Activated CD8-positive, alpha-beta memory T cell treated with anti-CD3 and anti-CD28 coated beads for 4 hours (primary cell): ENCODE data around the gene GRM7.

ENCODE experiments used
- DNase-seq, 2 donors: peaks; one replicate each; pipeline ENCODE4 v3.0.0-alpha.2; 2020; ENCODE audit warnings: low read depth in 2 of 2

The GRM7 gene

DNA sequence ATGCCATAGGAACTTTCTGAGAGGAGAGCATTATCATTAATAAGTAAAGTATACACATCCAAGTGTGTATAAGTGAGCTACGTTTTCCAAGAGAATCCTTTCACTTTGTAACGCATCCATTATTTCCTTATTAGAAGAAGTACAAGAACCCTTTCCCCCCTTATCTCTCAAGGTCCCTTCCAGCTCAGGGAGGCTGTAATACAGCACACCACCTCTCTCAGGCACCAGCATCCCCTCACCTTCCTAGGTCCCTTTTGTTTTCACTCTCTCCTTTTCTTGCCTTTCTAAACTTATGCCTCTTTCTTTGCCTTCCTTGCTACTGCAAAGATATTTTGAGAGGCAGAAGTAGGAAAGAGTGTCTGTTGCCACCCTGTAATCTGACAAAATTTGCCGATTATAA lies 446.0 kb downstream of the GRM7 start:
- DNase-seq, result no peak

DNA sequence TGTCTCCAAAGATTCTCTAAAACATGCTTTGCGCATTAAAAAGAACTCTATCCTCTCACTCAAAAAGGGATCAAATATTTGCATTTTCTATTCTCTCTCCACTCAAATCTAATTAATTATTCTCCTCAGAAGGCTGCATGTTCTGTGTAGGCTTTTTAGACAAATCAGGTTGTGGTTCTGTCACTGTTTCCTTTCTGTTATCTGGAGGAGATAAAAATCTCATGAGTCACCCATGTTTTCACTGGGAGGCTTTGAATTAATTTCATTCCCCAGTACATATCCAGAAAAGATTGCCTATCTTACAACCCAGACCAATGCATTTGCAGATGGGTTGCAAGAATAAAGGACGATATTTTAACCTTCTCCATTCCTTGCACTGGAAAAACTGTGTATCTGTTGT lies 446.5 kb downstream of the GRM7 start:
- DNase-seq, result no peak

DNA sequence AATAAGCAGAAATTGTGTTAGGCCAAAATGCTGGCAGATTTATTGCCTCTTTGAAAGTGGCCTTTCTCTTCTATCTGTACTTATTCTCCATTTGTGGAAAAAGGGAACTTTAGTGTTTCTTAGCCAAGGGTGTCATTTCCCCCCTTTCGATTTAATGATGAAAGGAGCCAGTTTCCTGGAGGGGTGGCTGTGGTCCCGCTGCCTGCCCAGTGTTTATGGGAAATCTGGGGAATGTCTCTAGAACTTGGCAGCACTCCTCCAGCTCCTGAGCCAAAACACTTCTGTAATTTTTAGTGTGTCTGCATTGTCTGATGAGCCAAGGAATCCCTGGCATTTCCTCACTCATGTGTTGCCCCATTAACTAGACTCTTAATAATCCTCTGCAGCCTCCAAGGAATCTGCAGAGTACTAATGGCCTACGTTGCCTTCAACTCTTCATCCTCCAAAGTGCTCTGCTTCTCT lies 448.8 kb downstream of the GRM7 start:
- DNase-seq, result no peak

DNA sequence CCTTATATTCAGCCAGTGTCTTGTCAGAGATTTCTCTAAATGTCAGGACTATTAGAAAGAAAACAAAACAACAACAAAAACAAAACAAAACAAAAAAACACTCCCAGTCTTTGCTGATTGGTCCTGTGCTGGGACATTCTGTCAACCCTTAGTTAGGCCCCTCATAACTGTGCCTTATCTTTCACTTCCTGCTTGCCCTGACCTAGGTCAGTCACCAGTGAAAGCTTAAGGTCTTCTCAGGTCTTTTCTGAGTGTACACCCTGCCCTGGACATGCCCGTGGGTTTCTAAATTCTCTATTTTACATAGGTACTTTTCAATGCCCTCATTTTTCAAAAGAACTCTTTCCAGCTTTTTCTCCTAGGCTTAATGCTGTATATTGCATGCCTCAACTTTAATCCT lies 454.1 kb downstream of the GRM7 start:
- DNase-seq, result no peak

DNA sequence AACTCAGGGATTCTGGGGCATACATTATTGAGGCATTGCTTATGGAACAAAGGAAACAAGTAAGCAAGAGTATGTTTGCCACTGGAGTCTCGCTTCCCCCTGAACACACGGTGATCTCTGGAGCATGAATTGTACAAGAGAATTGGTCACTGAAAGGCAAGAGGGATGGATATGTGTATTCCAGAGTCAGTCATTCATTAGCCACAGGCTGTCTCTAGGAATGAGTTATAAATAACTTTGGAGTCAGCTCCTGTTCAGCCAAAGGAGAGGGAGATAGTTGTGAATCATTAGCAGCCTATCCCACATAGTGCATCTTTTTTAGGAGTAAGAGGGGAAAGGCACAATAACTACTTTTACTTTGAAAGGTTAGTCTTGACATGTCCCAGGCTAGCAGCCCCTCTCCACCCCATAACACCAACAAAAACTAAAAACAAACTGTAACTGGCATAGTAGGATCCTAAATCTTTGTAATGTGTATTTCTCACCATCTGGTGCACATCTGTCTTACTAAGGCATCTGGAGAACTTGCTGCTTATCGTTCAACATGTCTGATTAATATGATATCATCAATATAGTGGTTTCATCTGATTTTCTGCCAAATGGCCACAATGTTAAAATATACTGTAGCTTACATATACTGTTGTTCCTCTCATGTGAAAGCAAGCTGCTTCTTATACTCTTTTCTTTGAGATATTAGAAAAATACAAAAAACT lies 462.2 kb downstream of the GRM7 start:
- DNase-seq, result no peak

DNA sequence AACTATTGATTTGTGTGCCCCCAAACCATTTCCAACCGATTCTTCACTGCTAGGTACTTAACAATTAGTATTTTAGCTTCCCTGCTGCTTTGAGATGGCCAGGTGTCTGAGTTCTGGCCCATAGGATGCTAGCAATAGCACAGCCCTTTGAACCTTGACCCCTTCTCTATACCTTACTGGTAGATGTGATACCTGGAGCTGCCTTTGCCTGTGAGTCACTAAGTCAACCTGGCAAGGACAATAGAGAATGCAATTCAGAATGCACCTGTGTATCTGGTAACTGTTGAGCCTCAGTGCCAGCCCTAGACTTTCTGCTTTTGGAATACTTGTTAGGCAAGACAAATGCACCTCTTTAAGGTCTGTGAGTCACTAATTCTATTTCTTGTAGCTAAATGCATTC lies 467.4 kb downstream of the GRM7 start:
- no peak for DNase-seq

DNA sequence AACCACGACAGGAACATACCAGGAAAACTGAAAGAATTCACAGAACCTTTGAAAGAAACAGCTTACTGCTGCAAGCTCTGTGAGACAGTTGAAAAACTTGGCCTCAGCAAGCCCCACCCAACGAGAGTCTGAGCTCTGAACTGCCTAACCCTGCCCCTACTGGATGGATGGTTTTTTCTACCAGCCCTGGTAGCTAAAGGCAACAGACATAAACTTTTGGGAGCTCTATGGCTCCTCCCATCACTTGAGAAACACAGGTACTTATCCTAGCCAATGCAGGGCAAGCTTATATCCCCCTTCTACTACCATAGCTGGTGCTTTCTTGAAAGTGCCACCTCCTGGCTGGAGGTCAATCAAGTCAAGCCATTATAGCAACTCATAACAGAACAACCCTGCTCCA lies 471.8 kb downstream of the GRM7 start:
- no peak for DNase-seq

DNA sequence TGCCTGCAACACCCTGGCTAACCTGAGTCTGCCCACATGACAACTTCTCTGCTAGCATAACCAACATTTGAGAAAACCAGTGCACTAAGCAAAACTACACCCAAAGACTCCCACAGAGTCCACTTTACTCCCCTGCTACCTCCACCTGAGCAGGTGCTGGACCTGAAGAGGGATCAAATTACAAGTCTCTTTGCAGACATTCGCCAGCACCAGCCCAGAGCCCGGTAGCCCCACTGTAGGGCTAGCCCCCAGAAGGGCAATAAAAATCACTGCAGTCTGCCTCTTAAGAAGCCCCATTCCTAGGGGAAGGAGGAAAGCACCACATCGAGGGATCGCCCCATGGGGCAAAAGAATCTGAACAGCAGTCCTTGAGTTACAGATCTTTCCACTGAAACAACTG lies 472.2 kb downstream of the GRM7 start:
- DNase-seq, result no peak

DNA sequence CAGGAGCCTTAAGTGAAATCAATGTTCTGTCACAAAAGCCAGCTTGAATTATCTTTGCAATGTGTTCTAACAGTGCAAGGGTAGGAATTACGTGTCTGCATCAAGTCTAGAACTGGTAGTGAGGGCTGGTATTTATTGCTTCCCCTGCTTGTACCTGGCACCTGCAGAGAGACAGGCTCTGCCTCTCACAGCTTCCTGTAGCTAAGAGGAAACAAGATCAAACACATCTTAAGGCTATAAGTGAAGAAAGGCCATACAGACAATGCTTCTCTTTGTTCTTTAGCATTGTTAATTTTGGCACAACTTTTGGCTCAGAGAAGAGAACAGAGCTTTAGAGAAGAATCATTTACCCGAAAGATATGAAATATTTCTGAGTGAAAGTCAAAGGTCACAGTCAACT lies 479.9 kb downstream of the GRM7 start:
- DNase-seq, result no peak

DNA sequence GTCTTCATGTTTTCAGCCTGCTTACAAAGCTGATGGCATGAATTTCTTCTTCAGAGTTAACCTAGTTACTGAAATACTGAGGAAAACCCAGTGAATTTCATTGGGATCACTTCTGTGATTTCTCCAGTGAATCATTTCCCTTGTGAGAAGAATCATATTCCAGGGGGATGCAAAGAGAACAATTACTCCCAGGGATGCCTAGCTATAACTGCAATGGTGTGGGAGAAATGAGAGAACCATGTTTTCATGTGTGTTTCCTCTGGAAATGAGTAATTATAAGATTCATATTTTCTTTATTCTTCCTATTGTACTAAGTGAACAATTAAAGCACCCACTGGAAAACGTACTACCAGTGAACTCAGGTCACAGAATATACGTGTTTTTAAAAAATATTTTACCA lies 485.4 kb downstream of the GRM7 start:
- DNase-seq, result no peak

DNA sequence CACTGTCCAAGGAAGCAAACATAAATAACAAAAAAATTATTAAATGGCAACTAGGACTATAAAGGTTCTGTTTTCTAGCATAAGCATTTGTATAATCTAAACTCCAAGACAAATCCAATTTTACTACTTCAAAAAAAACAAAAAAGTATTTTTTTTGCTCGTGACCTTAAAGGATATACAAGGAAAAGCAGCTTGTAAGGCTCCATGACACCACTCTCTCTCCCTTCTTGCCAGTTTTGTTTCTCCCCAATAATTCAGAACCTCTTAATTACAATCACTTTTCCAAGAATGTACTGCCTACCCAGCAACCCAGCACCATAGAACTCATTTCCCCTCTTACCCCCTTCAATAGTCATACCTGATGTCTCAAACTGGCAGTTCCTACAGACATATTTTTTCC lies 496.2 kb downstream of the GRM7 start:
- DNase-seq, result no peak

DNA sequence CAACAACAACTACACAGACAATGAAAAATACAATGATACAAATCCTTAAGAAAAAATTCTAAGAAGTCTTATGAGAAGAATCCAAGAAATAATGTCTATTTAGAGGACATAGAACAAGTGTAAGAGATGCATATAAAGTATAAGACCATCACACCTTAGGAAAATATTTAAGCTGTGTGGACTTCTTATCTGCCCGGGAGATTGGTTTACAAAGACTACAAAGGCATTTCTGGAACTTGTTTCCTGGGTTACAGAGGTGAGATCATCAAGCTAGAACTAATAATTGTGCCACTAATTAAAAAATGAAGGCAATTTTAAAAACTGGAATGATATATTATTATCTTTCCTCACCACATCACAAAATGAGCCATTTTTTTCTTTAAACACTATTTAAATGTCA lies 507.1 kb downstream of the GRM7 start:
- DNase-seq, result no peak

DNA sequence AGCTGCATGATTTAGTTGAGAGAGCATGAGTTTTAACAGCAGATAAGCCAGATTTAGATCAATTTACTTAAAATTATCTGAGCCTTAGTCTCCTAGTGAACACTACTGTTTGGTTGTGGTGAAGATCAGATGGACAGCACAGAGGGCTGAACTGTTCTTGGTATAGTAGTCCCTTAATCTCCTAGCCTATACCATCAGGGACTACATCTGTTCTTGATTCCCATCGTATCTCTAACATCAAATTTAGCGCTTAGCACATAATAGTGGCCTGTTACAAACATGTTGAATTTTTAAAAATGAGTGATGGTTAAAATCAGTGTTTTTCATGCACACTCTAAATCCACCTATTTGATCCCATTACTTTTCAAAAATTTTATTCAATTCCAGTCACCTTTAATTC lies 507.7 kb downstream of the GRM7 start:
- DNase-seq, result no peak

DNA sequence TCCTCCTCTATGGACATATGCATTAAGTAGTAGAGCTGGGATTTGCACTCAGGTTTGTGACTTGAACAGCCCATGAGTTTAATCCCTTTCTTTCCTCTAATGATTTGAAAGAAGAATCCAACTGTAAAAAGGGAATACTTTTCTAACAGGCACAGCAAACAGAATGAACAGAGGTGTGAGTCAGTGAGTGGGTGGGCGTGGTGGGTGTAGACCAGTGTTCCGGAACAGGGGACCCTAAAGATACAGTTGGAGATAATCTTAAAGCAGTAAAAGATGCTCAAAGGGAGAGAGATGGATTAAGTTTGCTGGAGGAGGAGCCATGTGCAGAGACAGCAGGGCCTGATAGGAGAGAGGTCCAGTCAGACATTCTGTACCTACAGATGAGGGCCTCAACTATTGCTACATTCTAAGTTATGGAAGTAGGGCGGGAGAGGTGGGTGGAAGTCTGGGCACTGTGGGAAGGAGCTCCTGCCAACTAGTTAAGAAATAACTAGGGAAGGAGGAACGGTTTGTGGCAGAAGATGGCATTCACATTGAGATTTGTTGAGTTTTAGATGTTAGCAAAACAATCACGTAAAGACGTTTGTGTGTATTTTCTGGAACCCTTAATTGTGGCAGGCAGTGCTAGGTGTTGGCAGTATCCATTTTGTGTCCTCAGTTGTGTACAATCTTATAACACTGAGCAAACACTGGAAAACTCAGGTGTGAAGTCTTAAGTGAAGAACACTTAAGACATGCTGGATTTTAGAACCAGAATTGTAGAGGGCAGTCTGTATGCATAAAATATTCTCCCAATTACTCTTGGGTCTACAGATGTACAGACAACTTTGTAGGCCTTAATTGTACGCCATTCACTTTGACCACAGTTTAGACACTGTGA lies 511.0 kb downstream of the GRM7 start:
- no peak for DNase-seq

DNA sequence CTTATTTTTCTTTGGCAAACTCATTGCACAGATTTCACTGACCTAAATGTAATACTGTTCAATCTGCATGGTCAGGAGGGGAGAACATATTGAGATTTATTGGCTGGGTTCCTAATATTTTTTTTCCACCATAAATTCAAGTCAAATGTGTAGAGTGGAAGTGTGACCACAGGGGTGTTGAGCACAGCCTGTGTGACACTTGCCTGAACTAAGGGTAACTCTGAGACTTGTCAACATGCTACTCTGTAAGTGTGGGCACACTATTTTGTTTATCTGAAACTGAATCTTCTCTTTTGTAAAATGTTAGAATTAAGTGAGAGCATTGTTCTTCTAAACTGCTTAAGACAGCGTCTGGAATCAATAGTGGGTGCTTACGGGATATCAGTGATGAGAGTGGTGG lies 516.2 kb downstream of the GRM7 start:
- no peak for DNase-seq

DNA sequence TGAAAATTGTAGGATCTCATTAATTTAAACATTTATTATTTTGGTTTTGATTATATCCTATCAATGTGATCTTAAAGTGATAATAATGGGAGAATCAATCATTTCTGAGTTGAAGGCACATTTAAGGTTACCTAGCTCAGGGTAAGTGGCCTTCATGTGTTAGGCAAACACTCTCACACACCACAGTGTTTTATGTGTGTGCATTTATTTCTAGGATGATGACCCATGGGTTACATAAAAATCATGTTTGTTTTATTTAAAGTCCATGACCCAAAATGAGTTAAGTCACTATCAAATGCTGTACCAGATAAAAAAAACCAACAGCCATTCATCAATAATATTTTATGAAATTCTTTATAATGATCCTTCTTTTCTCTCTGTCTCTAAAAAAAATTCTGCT lies 520.8 kb downstream of the GRM7 start:
- no peak for DNase-seq

DNA sequence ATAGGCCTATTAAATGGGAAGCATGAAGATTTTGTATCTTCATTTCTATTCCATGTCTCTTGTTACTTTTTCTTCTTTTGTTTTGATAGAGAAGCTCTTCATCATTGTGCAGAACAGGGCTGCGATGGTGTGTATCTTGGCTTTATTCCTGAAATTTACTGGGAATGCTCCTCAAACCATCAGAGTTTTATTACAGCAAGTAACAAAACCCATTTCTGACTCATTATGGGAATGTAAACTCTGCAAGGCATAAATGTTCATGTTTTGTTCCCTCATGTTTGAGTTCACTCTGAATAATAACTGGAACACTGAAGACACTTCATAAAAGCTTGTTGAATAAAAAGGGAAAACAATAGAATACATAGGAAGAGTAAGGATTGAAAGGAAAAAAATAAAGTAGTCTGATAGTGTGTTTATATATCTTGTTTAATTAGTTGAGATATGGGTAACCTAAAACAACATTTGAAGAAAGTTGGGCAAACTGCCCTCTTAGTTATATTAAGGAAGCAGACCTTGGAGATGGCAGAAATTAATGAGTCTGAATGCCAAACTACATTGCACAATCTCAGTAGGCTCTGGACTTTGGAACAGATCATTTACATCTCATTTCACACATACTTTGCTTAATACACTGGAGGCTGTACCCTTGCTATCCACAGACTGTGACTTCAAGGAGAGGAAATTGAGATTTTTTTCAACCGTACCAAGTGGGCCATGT lies 521.5 kb downstream of the GRM7 start:
- DNase-seq, result no peak

DNA sequence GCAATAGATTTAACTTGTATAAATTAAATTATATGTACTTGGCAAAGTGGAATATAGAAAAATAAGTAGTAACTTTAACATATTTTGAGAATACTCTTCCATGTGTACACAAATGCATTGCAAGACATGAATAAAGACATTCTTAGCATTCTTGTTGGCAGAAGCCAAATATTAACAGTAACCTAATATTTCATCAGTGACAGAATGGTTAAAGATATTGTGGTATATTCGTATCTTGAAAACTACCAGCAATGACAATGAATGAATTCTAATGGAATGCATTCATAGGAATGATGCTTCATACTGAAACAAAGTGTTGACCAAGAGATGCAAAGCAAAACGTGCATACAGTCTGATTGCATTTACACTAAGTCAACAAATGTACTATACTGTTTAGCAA lies 524.7 kb downstream of the GRM7 start:
- DNase-seq, result no peak

DNA sequence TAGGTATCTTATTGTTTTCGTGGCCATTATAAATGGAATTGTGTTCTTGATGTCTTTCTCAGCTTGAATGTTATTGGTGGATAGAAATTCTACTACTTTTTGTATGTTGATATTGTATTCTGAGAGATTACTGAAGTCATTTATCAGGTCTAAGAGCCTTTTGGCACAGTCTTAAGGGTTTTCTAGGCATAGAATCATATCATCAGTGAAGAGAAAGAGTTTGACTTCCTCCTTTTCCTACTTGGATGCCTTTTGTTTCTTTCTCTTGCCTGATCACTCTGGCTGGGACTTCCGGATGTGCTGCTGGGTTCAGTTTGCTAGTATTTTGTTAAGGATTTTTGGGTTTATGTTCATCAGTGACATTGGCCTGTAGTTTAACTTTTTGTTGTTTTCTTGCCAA lies 527.1 kb downstream of the GRM7 start:
- no peak for DNase-seq

DNA sequence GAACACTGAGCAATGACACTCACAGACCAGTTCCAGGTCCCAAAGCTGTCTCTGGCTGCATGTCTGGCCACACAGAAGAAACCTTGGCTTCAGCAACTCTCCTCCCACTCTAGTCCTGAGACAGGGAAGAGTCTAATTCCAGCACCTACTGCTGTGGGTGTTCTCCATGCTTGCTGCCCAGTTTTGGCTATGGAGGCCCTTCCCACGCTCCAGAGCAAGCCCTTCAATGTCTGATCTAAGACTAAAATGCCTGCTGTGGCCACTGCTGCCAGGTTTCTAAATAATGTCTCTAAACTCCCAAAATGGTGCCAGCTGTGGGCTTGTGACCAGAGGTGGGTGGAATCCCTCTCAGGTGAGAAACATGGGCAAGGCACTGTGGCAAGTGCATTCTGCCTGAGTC lies 531.3 kb downstream of the GRM7 start:
- no peak for DNase-seq

DNA sequence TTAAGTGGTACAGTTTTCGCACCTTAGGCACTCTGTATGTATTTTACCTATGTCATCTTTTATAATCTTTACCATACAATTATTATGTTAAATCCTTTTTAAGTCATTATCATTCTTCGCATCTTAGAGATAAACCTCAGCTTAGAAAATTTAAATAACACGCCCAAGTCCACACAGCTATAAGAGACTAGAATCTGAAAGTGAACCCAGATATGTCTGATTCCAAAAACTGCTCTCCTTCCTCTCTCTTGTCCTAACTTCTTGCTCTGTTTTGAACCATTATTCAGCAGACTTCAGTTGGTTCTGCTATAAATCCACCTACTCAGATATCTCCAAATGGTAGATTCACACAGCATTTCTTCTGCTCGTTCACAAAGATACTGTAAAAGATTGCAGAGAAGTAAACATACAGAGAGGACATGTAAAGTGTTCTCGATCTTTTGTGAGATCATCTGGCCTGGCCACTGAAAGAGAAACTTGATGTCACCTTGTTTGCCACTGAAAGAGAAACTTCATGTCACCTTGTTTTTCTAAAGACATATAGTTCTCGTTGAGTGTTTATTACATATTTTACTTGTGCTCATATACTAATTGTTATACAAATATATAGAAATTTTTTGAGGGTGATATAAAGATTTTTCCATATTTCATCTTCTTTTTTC lies 533.2 kb downstream of the GRM7 start:
- DNase-seq, result no peak

DNA sequence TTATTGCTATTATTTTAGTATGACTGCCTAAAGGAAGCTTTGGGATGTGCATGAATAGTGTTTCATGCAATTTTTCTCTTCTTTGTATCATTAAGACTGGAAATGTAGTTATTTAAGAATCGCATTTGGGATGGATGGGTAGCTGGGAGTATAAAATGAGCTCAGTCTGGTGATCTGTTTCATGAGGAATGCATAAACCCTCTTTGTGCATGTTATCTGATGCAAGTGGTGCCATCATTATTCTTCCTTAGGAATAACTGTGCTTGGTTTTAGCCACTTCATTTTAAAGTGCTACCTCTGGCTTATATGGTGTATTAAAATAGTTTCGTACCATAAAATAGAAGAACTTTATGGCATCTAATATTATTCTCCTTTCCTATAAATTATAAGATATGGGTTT lies 535.6 kb downstream of the GRM7 start:
- DNase-seq, result no peak
